Hepatocyte (in vitro differentiated cells): ENCODE results near the gene TRMT61A.

Source experiments
- EZH2 ChIP-seq: fragments of 200-600 bp; sonication (generic); IDR thresholded peaks from 2 replicates; pipeline ENCODE4 v1.6.1; 2016; ENCODE audit warnings: antibody characterized with exemption, mild to moderate bottlenecking, borderline replicate concordance
- EZH2phosphoT487 ChIP-seq: fragments of 200-600 bp; sonication (generic); IDR thresholded peaks from one replicate; pipeline ENCODE4 v1.6.1; 2018; ENCODE audit warnings: antibody characterized with exemption, mild to moderate bottlenecking, low read depth, moderate library complexity; ENCODE audit not compliant: unreplicated experiment, severe bottlenecking
- TF ChIP-seq, protein P1 (sequence below): fragments of 200-600 bp; sonication (generic); IDR thresholded peaks from 2 replicates; pipeline ENCODE4 v1.5.1; 2016; ENCODE audit warnings: antibody characterized with exemption, mild to moderate bottlenecking; ENCODE audit not compliant: poor library complexity

DNA sequence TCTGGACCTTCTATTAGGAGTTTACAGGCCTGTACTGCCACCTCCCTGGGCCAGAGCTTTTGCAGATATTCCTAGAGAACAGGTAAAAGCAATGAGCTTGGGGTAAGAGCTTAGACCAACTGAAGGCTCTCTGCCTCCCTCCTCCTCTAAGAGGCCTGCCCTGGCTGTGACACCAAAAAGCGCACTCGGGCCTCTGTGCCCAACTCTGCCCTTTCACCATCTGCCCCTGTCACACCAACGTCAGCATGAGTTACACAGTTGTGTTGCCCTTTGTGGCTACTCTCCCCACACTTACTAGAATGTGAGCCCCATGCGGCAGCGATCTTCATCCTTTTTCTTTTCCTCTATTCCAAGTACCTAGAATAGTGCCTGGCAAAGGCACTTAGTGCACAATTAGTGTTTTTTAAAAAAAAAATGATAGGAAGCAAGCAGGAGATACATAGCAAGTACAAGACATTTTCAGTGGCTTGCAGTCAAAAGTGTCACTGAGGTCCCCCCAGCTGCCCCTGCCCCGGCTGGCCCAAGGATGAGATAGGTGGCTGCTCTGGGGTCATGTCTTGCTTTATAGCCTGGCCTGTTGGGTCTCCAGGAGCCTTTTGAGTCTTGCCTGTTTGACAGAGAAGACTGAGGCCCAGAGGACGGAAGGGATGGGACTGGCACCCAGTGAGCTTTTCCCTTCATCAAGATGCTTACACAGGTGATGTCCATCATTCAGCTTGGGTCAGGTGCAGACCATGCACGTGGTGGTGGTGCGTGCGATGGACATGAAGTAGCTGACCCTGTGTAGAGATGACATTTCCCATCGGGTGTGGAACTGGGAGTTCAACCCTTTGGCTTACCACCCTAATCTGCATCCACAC is 18.9 kb upstream of the TRMT61A start:
- TF ChIP-seq, protein P1, sequence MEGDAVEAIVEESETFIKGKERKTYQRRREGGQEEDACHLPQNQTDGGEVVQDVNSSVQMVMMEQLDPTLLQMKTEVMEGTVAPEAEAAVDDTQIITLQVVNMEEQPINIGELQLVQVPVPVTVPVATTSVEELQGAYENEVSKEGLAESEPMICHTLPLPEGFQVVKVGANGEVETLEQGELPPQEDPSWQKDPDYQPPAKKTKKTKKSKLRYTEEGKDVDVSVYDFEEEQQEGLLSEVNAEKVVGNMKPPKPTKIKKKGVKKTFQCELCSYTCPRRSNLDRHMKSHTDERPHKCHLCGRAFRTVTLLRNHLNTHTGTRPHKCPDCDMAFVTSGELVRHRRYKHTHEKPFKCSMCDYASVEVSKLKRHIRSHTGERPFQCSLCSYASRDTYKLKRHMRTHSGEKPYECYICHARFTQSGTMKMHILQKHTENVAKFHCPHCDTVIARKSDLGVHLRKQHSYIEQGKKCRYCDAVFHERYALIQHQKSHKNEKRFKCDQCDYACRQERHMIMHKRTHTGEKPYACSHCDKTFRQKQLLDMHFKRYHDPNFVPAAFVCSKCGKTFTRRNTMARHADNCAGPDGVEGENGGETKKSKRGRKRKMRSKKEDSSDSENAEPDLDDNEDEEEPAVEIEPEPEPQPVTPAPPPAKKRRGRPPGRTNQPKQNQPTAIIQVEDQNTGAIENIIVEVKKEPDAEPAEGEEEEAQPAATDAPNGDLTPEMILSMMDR: no peak
- TF ChIP-seq EZH2 (no peak), EZH2phosphoT487 (no peak)
